Measurements from ENCODE around the gene UBASH3B. TPM values are rescaled to one million over a fixed set of nuclear protein-coding genes. Genes with fewer than 3 reads are reported as not detected.
"Not testable (repeated sequence)": the region's sequence is repeated elsewhere in the genome, so short reads cannot be mapped to it uniquely, and the experiment has no call there.

Gene UBASH3B
- total RNA-seq, 3 donors from 2014 or later, result 3.5 to 5.9 (median 3.9) TPM

DNA sequence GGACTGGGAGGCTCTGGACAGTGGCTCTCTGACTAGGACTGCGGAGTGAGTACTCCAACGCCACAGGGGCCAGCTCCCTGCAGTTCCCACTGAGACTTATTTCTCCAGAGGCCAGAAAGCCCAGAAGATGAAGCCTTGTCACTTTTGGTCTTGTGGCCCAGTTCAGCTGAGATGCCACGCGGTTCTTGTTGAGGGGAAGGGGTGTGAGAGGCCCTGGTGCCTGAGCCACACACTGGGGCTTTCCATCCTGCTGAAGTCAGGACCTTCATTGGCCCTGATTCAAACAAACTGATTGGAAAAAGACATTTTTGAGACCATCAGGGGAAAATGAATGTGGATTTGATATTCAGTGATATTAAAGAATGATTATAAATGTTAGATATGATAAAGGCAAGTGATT lies 73.6 kb downstream of the UBASH3B start:
- ATAC-seq (no peak), DNase-seq (no peak)
- Histone ChIP-seq H3K36me3 (ENCODE audit: low read depth) (no peaks in the 10 kb centered on the region), H3K4me1 (ENCODE audit: low read depth) (peaks cover 3% of the 10 kb centered on the region), H3K4me3 (no peak overlapping the region), H3K9me3 (no peaks in the 10 kb centered on the region)
- TF ChIP-seq, protein P1, sequence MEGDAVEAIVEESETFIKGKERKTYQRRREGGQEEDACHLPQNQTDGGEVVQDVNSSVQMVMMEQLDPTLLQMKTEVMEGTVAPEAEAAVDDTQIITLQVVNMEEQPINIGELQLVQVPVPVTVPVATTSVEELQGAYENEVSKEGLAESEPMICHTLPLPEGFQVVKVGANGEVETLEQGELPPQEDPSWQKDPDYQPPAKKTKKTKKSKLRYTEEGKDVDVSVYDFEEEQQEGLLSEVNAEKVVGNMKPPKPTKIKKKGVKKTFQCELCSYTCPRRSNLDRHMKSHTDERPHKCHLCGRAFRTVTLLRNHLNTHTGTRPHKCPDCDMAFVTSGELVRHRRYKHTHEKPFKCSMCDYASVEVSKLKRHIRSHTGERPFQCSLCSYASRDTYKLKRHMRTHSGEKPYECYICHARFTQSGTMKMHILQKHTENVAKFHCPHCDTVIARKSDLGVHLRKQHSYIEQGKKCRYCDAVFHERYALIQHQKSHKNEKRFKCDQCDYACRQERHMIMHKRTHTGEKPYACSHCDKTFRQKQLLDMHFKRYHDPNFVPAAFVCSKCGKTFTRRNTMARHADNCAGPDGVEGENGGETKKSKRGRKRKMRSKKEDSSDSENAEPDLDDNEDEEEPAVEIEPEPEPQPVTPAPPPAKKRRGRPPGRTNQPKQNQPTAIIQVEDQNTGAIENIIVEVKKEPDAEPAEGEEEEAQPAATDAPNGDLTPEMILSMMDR (IDR thresholded peaks at IDR 0.05), result no peak
- intact Hi-C loops (cut with DNase I, micrococcal nuclease), result no loop called here

- H3K9me3 ChIP-seq; H3K4me3 ChIP-seq; DNase-seq; ATAC-seq; H3K36me3 ChIP-seq (ENCODE audit: low read depth); intact Hi-C loops (cut with DNase I, micrococcal nuclease); H3K4me1 ChIP-seq (ENCODE audit: low read depth): not testable (repeated sequence)
Measured at GRCh38 chr11:122730694-122731093, 75.2 kb downstream of the UBASH3B start.

- DNase-seq, result no peak
- intact Hi-C loops (cut with DNase I, micrococcal nuclease), result no loop called here
- no peak overlapping the region for H3K4me3 ChIP-seq
- H3K9me3 ChIP-seq, result no peaks in the 10 kb centered on the region
- TF ChIP-seq, protein P1 (IDR thresholded peaks at IDR 0.05), result no peak
- H3K36me3 ChIP-seq (ENCODE audit: low read depth), result no peaks in the 10 kb centered on the region
- peaks cover 7% of the 10 kb centered on the region for H3K4me1 ChIP-seq (ENCODE audit: low read depth)
- no peak for ATAC-seq
Measured at GRCh38 chr11:122731500-122731913, 76.0 kb downstream of the UBASH3B start.

GRCh38 chr11:122732342-122733315 lies 77.1 kb downstream of the UBASH3B start:
- intact Hi-C loops (cut with DNase I, micrococcal nuclease), result no loop called here

DNA sequence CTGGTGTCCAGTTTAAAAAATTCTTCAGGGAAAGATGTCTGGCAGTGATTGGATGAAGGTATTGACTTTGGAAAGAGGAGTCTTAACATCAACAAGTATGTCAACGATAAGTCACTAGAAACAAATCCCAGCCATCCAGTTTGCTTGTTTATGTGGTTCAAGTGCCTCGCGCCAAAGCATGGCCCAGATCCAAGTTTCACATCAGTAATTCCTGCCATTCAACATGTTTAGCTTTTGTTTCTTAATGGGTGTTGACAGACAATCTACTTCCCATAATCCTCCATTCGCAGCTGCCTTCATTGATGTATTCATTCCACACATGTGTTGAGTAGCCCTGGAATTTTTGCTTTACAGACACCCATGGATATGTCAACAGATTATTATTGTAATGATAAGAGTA lies 77.8 kb downstream of the UBASH3B start:
- intact Hi-C loops (cut with DNase I, micrococcal nuclease), result no loop called here
- DNase-seq (peak in 1 of 3 donors; percentile 35), ATAC-seq (no peak)
- Histone ChIP-seq H3K4me1 (ENCODE audit: low read depth) (peaks cover 7% of the 10 kb centered on the region), H3K4me3 (no peak overlapping the region), H3K36me3 (ENCODE audit: low read depth) (no peaks in the 10 kb centered on the region), H3K9me3 (no peaks in the 10 kb centered on the region)
- TF ChIP-seq, protein P1 (IDR thresholded peaks at IDR 0.05), result no peak

More at GRCh38 chr11:122732342-122733315, 77.1 kb downstream of the UBASH3B start:
- no peak overlapping the region for H3K4me3 ChIP-seq
- TF ChIP-seq, protein P1 (IDR thresholded peaks at IDR 0.05), result no peak
- ATAC-seq (no peak), DNase-seq (no peak)
- H3K9me3 ChIP-seq, result no peaks in the 10 kb centered on the region
- H3K4me1 ChIP-seq (ENCODE audit: low read depth), result peaks cover 7% of the 10 kb centered on the region
- no peaks in the 10 kb centered on the region for H3K36me3 ChIP-seq (ENCODE audit: low read depth)

DNA sequence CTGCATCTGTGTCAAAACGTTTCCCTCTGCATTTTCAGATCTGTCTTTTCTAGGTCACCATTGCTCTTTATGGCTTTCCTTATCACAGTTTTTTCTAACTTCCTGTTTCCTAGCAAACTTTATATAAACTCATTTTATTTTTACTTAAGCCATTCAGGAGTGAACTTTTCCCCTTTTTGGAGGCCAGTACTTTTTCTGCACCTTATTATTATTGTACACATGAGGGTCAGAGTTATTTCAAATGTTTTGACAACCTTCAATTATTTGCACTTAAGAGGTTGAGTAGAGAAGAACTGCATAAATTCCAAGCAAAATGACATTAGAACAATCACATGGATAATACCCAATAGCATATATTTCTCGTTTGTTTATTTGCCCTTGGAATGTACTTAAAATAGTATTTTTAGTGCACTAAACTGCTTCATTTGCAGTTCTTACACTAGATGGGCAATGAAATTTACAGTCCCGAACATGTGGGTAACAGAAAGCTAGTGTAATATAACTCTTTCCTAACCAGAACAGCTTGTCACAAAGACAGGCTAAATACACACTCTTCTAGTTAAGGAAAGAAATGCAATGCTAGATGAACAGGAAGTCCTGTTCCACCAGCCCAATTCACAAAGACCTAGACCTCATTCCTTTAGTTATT lies 79.5 kb downstream of the UBASH3B start:
- ATAC-seq (no peak), DNase-seq (no peak)
- Histone ChIP-seq H3K4me3 (no peak overlapping the region), H3K4me1 (ENCODE audit: low read depth) (peaks cover 7% of the 10 kb centered on the region), H3K9me3 (no peaks in the 10 kb centered on the region), H3K36me3 (ENCODE audit: low read depth) (no peaks in the 10 kb centered on the region)
- intact Hi-C loops (cut with DNase I, micrococcal nuclease), result no loop called here
- TF ChIP-seq, protein P1 (IDR thresholded peaks at IDR 0.05), result no peak
